Kidney epithelial cell (primary cell): ENCODE data around the gene BCLAF1. TPM values are rescaled to one million over a fixed set of nuclear protein-coding genes. Genes with fewer than 3 reads are reported as not detected.
A peak's percentile ranks its signal among the peaks of the same experiment; 100 is the strongest.

Experiments
- DNase-seq: peaks from one replicate; pipeline ENCODE4 v3.0.0-alpha.2; 2010; ENCODE audit warnings: low read depth
- H3K27me3 ChIP-seq: 2 replicates; pipeline ENCODE4 v1.6.0; 2011; ENCODE audit warnings: low read length; ENCODE audit not compliant: control insufficient read depth, insufficient read depth
- H3K36me3 ChIP-seq: 2 replicates; pipeline ENCODE4 v1.5.1; 2011; ENCODE audit warnings: low read length; ENCODE audit not compliant: control insufficient read depth, insufficient read depth
- H3K4me3 ChIP-seq: 2 replicates; pipeline ENCODE4 v1.5.1; 2011; ENCODE audit warnings: low read depth, mild to moderate bottlenecking, control low read depth, low read length
- total RNA-seq: library from RNA; depleted of rRNA; stranded (reverse); fragments of >200 nt; gene quantifications from 2 replicates; pipeline ENCODE4 v1.2.3, GENCODE V29; 2015
- TF ChIP-seq, protein P1 (sequence below): IDR thresholded peaks from 2 replicates; pipeline ENCODE4 v1.5.1; 2011; ENCODE audit warnings: mild to moderate bottlenecking, moderate library complexity, low read length, control low read depth, inconsistent platforms; ENCODE audit not compliant: insufficient read depth, poor library complexity, severe bottlenecking

Gene BCLAF1
- total RNA-seq, 1 donor from 2014 or later = 97.9 TPM

DNA sequence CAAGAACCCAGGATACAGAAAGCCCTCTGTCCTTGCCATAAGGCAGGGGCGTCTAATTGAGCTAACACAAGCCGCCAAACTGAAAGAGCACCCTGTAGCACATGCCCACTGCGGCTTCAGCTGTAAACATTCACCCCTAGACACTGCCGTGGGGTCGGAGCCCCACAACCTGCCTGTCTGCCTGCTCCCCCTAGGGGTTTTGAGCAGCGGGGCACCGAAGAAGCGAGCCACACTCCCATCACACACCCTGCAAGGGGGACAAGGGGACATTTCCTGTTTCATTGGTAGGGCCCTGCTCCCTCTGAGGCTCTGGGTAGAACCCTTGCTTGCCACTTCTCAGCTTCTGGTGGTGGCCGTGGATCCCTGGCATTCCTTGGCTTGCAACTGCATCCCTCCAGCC is 45.2 kb upstream of the BCLAF1 start:
- Histone ChIP-seq H3K36me3 (no peaks in the 10 kb centered on the region), H3K27me3 (peaks cover 2% of the 10 kb centered on the region), H3K4me3 (no peak overlapping the region)
- TF ChIP-seq, protein P1, sequence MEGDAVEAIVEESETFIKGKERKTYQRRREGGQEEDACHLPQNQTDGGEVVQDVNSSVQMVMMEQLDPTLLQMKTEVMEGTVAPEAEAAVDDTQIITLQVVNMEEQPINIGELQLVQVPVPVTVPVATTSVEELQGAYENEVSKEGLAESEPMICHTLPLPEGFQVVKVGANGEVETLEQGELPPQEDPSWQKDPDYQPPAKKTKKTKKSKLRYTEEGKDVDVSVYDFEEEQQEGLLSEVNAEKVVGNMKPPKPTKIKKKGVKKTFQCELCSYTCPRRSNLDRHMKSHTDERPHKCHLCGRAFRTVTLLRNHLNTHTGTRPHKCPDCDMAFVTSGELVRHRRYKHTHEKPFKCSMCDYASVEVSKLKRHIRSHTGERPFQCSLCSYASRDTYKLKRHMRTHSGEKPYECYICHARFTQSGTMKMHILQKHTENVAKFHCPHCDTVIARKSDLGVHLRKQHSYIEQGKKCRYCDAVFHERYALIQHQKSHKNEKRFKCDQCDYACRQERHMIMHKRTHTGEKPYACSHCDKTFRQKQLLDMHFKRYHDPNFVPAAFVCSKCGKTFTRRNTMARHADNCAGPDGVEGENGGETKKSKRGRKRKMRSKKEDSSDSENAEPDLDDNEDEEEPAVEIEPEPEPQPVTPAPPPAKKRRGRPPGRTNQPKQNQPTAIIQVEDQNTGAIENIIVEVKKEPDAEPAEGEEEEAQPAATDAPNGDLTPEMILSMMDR = no peak
- DNase-seq = no peak

GRCh38 chr6:136334465-136334846 is 44.8 kb upstream of the BCLAF1 start:
- TF ChIP-seq, protein P1 = no peak
- no peak for DNase-seq
- no peaks in the 10 kb centered on the region for H3K36me3 ChIP-seq
- H3K27me3 ChIP-seq = peaks cover 2% of the 10 kb centered on the region
- H3K4me3 ChIP-seq = no peak overlapping the region

GRCh38 chr6:136333824-136334464 is 44.3 kb upstream of the BCLAF1 start:
- Histone ChIP-seq H3K36me3 (no peaks in the 10 kb centered on the region), H3K4me3 (no peak overlapping the region), H3K27me3 (peaks cover 2% of the 10 kb centered on the region)
- TF ChIP-seq, protein P1 = no peak
- DNase-seq = no peak

- no peak for DNase-seq
- Histone ChIP-seq H3K27me3 (peaks cover 2% of the 10 kb centered on the region), H3K4me3 (no peak overlapping the region), H3K36me3 (no peaks in the 10 kb centered on the region)
- TF ChIP-seq, protein P1 = no peak
These were observed 41.8 kb upstream of the BCLAF1 start for GRCh38 chr6:136331461-136331860.

GRCh38 chr6:136330634-136331033 is 41.0 kb upstream of the BCLAF1 start:
- DNase-seq = no peak
- no peaks in the 10 kb centered on the region for H3K36me3 ChIP-seq
- no peak overlapping the region for H3K4me3 ChIP-seq
- peaks cover 2% of the 10 kb centered on the region for H3K27me3 ChIP-seq
- TF ChIP-seq, protein P1 = no peak

GRCh38 chr6:136326038-136326553 is 36.5 kb upstream of the BCLAF1 start:
- peak; percentile 23 for DNase-seq
- Histone ChIP-seq H3K36me3 (no peaks in the 10 kb centered on the region), H3K4me3 (no peak overlapping the region), H3K27me3 (no peaks in the 10 kb centered on the region)
- TF ChIP-seq, protein P1 = no peak
